IMR-90 (cell line): Measurements from ENCODE around the gene SH3RF1. TPM values are rescaled to one million over a fixed set of nuclear protein-coding genes. Genes with fewer than 3 reads are reported as not detected.

Experiments used
- ATAC-seq: fragments of 200-7000 bp; cut with Tn5 transposase; 2 replicates; pipeline ENCODE4 v1.9.1; 2020; ENCODE audit warnings: low read depth, mild to moderate bottlenecking, moderate library complexity
- BruUV-seq: library from RNA; stranded (reverse); fragments of 400-500 nt; replicated peaks from 2 replicates; lab custom pipeline; 2021; lab: Mats Ljungman, UMichigan
- CTCF ChIA-PET: fragments of 300-600 bp; formaldehyde crosslinking; extraction: SDS; loops from one replicate; lab custom pipeline; 2021; ENCODE audit warnings: antibody characterized with exemption; lab: Yijun Ruan, JAX
- POLR2A ChIA-PET: fragments of 300-600 bp; sonication (Branson Sonifier 250); formaldehyde crosslinking; loops from one replicate; lab custom pipeline; 2022; ENCODE audit warnings: antibody characterized with exemption; ENCODE audit not compliant: unreplicated experiment; lab: Charles Lee
- DNase-seq: peaks from one replicate; pipeline ENCODE4 v3.0.0; 2013
- H2AFZ ChIP-seq: replicated peaks from 2 replicates; pipeline ENCODE3; 2013; ENCODE audit warnings: low read length, mild to moderate bottlenecking; ENCODE audit not compliant: poor library complexity
- H2AK5ac ChIP-seq: 2 replicates; pipeline ENCODE4 v1.6.1; 2013; ENCODE audit warnings: low read depth, low read length, inconsistent platforms
- H2AK9ac ChIP-seq: replicated peaks from 2 replicates; pipeline ENCODE3; 2013; ENCODE audit warnings: mild to moderate bottlenecking, low read depth, low read length, moderate library complexity; ENCODE audit not compliant: poor library complexity
- H2BK120ac ChIP-seq: 2 replicates; pipeline ENCODE4 v1.6.1; 2013; ENCODE audit warnings: low read depth, low read length, inconsistent platforms
- H2BK15ac ChIP-seq: 3 replicates; pipeline ENCODE4 v1.6.1; 2013; ENCODE audit warnings: low read depth, low read length, inconsistent platforms
- H2BK20ac ChIP-seq: 2 replicates; pipeline ENCODE4 v1.6.1; 2013; ENCODE audit warnings: low read depth, mild to moderate bottlenecking, inconsistent platforms, low read length, moderate library complexity
- H2BK5ac ChIP-seq: 2 replicates; pipeline ENCODE4 v1.6.1; 2013; ENCODE audit warnings: mild to moderate bottlenecking, low read depth, low read length, inconsistent platforms; ENCODE audit not compliant: poor library complexity, severe bottlenecking
- H3K14ac ChIP-seq: replicated peaks from 2 replicates; pipeline ENCODE4 v1.6.1; 2013; ENCODE audit warnings: low read depth, low read length, inconsistent platforms
- H3K18ac ChIP-seq: 2 replicates; pipeline ENCODE4 v1.6.1; 2013; ENCODE audit warnings: low read depth, low read length, control low read depth
- H3K23ac ChIP-seq: 2 replicates; pipeline ENCODE4 v1.6.1; 2013; ENCODE audit warnings: low read depth, low read length, inconsistent platforms
- H3K27ac ChIP-seq: 2 replicates; pipeline ENCODE4 v1.5.1; 2013; ENCODE audit warnings: mild to moderate bottlenecking, control low read depth, low read length; ENCODE audit not compliant: insufficient read depth
- H3K27me3 ChIP-seq: 2 replicates; pipeline ENCODE4 v1.6.1; 2013; ENCODE audit warnings: low read length; ENCODE audit not compliant: control insufficient read depth, insufficient read depth
- H3K36me3 ChIP-seq: 2 replicates; pipeline ENCODE4 v1.6.1; 2013; ENCODE audit warnings: low read length, mixed read lengths; ENCODE audit not compliant: control insufficient read depth, insufficient read depth
- H3K4ac ChIP-seq: 2 replicates; pipeline ENCODE4 v1.6.1; 2013; ENCODE audit warnings: low read depth, low read length, inconsistent platforms
- H3K4me1 ChIP-seq: 2 replicates; pipeline ENCODE4 v1.6.1; 2013; ENCODE audit warnings: low read length, mixed read lengths; ENCODE audit not compliant: control insufficient read depth, insufficient read depth
- H3K4me2 ChIP-seq: 2 replicates; pipeline ENCODE4 v1.6.1; 2013; ENCODE audit warnings: low read depth, mild to moderate bottlenecking, control low read depth, low read length, moderate library complexity
- H3K4me3 ChIP-seq: 2 replicates; pipeline ENCODE4 v1.5.1; 2013; ENCODE audit warnings: low read depth, mild to moderate bottlenecking, control low read depth, low read length, moderate library complexity; ENCODE audit not compliant: insufficient read depth
- H3K56ac ChIP-seq: 2 replicates; pipeline ENCODE4 v1.6.1; 2013; ENCODE audit warnings: low read length, inconsistent platforms; ENCODE audit not compliant: insufficient read depth; ENCODE audit errors: extremely low read depth
- H3K79me1 ChIP-seq, 2 experiments: 2 replicates each; pipeline ENCODE4 v1.6.1; 2013; ENCODE audit warnings: low read length in 2 of 2, inconsistent platforms in 1 of 2, low read depth in 1 of 2
- H3K9ac ChIP-seq: 2 replicates; pipeline ENCODE4 v1.6.1; 2013; ENCODE audit warnings: low read depth, low read length, control low read depth
- H3K9me1 ChIP-seq: 2 replicates; pipeline ENCODE4 v1.6.1; 2013; ENCODE audit warnings: low read length, inconsistent platforms; ENCODE audit not compliant: insufficient read depth
- H3K9me3 ChIP-seq: 2 replicates; pipeline ENCODE4 v1.6.1; 2013; ENCODE audit warnings: low read length; ENCODE audit not compliant: control insufficient read depth, insufficient read depth
- H4K20me1 ChIP-seq: 2 replicates; pipeline ENCODE4 v1.6.1; 2013; ENCODE audit warnings: low read length, inconsistent platforms; ENCODE audit not compliant: insufficient read depth
- H4K5ac ChIP-seq: 2 replicates; pipeline ENCODE4 v1.6.1; 2013; ENCODE audit warnings: mild to moderate bottlenecking, low read depth, low read length, control low read depth
- H4K8ac ChIP-seq, 2 experiments: 2 replicates each; pipeline ENCODE4 v1.6.1; 2013; ENCODE audit warnings: low read depth in 2 of 2, low read length in 2 of 2, control low read depth in 1 of 2, inconsistent platforms in 1 of 2
- H4K91ac ChIP-seq: 2 replicates; pipeline ENCODE4 v1.6.1; 2013; ENCODE audit warnings: low read depth, low read length, inconsistent platforms; ENCODE audit not compliant: insufficient read depth
- BHLHE40 ChIP-seq: fragments of 150-350 bp; IDR thresholded peaks from 2 replicates; pipeline ENCODE4 v1.6.1; 2016; ENCODE audit warnings: mild to moderate bottlenecking, low read depth, low read length
- CEBPB ChIP-seq: IDR thresholded peaks from 2 replicates; pipeline ENCODE4 v1.6.1; 2012; ENCODE audit warnings: low read depth, low read length, improper control_type of control experiment
- CHD1 ChIP-seq: IDR thresholded peaks from 2 replicates; pipeline ENCODE4 v1.6.1; 2012; ENCODE audit warnings: low read depth, low read length, improper control_type of control experiment
- CTCF ChIP-seq: conservative IDR thresholded peaks from 2 replicates; pipeline ENCODE4 v1.5.1; 2012; ENCODE audit warnings: mild to moderate bottlenecking, low read depth, low read length, improper control_type of control experiment
- ELK1 ChIP-seq: fragments of 150-350 bp; IDR thresholded peaks from 2 replicates; pipeline ENCODE4 v1.6.1; 2016; ENCODE audit warnings: low read depth, mild to moderate bottlenecking, low read length, moderate library complexity, borderline replicate concordance
- FOS ChIP-seq: fragments of 150-350 bp; IDR thresholded peaks from 2 replicates; pipeline ENCODE4 v1.6.1; 2016; ENCODE audit warnings: low read depth, low read length
- MAFK ChIP-seq: IDR thresholded peaks from 2 replicates; pipeline ENCODE4 v1.6.1; 2012; ENCODE audit warnings: low read depth, low read length, improper control_type of control experiment
- MAZ ChIP-seq: IDR thresholded peaks from 2 replicates; pipeline ENCODE4 v1.6.1; 2012; ENCODE audit warnings: low read depth, mild to moderate bottlenecking, low read length, improper control_type of control experiment, moderate library complexity, borderline replicate concordance
- MXI1 ChIP-seq: IDR thresholded peaks from 2 replicates; pipeline ENCODE4 v1.6.1; 2012; ENCODE audit warnings: low read depth, mild to moderate bottlenecking, low read length, moderate library complexity, borderline replicate concordance
- NFE2L2 ChIP-seq: fragments of 150-350 bp; IDR thresholded peaks from 2 replicates; pipeline ENCODE4 v1.6.1; 2016; ENCODE audit warnings: low read depth, mild to moderate bottlenecking, low read length
- POLR2A ChIP-seq: IDR thresholded peaks from 2 replicates; pipeline ENCODE4 v1.6.1; 2012; ENCODE audit warnings: mild to moderate bottlenecking, low read depth, low read length
- RAD21 ChIP-seq: IDR thresholded peaks from 2 replicates; pipeline ENCODE4 v1.6.1; 2012; ENCODE audit warnings: low read length, improper control_type of control experiment
- RCOR1 ChIP-seq: IDR thresholded peaks from 2 replicates; pipeline ENCODE4 v1.6.1; 2012; ENCODE audit warnings: mild to moderate bottlenecking, low read length, improper control_type of control experiment; ENCODE audit not compliant: insufficient replicate concordance
- RFX5 ChIP-seq: IDR thresholded peaks from 2 replicates; pipeline ENCODE4 v1.8.0; 2012; ENCODE audit warnings: low read depth, mild to moderate bottlenecking, low read length, moderate library complexity
- SMC3 ChIP-seq: fragments of 150-350 bp; IDR thresholded peaks from 2 replicates; pipeline ENCODE4 v1.6.1; 2016; ENCODE audit warnings: low read depth, mild to moderate bottlenecking, antibody characterized with exemption, low read length, moderate library complexity
- USF2 ChIP-seq: fragments of 150-350 bp; IDR thresholded peaks from 2 replicates; pipeline ENCODE4 v1.6.1; 2017; ENCODE audit warnings: mild to moderate bottlenecking, antibody characterized with exemption, low read length, low read depth
- WGBS, 2 experiments: methylation state at CpG; one replicate each; pipeline versions ENCODE4 v1.1.5 to v1.1.7; 2013; ENCODE audit warnings: missing lambda C conversion rate in 2 of 2; ENCODE audit not compliant: insufficient read length in 1 of 2; ENCODE audit errors: extremely low coverage in 2 of 2; 5-methylcytosine and 5-hydroxymethylcytosine counted together
- dilution Hi-C: fragments of 300-500 bp; cut with HindIII; formaldehyde crosslinking; loops from one replicate; pipeline ENCODE4 v1.14.3; 2018; ENCODE audit warnings: low sequenced_read_pairs; ENCODE audit not compliant: unreplicated experiment
- in situ Hi-C: fragments of 300-500 bp; cut with MboI; formaldehyde crosslinking; loops from 3 replicates; pipeline ENCODE4 v1.14.3; 2019; ENCODE audit warnings: low sequenced_read_pairs, inconsistent platforms, mixed read lengths
- intact Hi-C: fragments of 100-400 bp; cut with micrococcal nuclease; formaldehyde crosslinking; loops from 2 replicates; pipeline ENCODE4 v1.10.0; 2022
- polyA plus RNA-seq, 3 experiments: library from polyadenylated mRNA; depleted of rRNA; stranded (reverse); fragments of >200 nt; gene quantifications; 2 replicates each; pipeline ENCODE4 v1.2.3, GENCODE V29; 2012; ENCODE audit warnings: low replicate concordance in 1 of 3
- total RNA-seq: library from RNA; depleted of rRNA; stranded (reverse); fragments of >200 nt; gene quantifications from 2 replicates; pipeline ENCODE4 v1.2.3, GENCODE V29; 2012

Gene SH3RF1
- total and polyA plus RNA-seq, 2 of the 4 experiments (the other 2 are of a cell fraction) = 22.0 to 29.8 TPM

- Histone ChIP-seq H3K27me3 (no peaks in the 10 kb centered on the region), H3K4me1 (peaks cover 17% of the 10 kb centered on the region), H3K27ac (no peak overlapping the region), H4K20me1 (peaks cover 69% of the 10 kb centered on the region; the same call in 1 of the 2 replicates), H3K18ac (peak overlapping the region; percentile 26; the same call in 1 of the 2 replicates), H3K36me3 (no peaks in the 10 kb centered on the region; the same call in 1 of the 2 replicates), H2BK20ac (no peak overlapping the region), H4K91ac (no peak overlapping the region), H3K9me1 (peaks cover 18% of the 10 kb centered on the region), H2BK120ac (no peak overlapping the region), H2AK5ac (no peak overlapping the region; the same call in 1 of the 2 replicates), H3K79me1 (peaks cover 18 to 70% of the 10 kb centered on the region in 2 experiments), H2BK15ac (no peak overlapping the region), H4K5ac (no peak overlapping the region), H3K9ac (no peak overlapping the region), H3K14ac (no peak overlapping the region; the same call in 1 of the 2 replicates), H4K8ac (peak overlapping the region in 1 of 2 experiments; percentile 1; a peak in 1 of 4 replicates), H3K23ac (no peak overlapping the region; the same call in 1 of the 2 replicates), H2AK9ac (no peak overlapping the region), H2BK5ac (no peak overlapping the region), H3K4me3 (no peak overlapping the region), H3K56ac (no peak overlapping the region), H3K4me2 (no peak overlapping the region), H2AFZ (no peak overlapping the region), H3K4ac (no peak overlapping the region), H3K9me3 (no peaks in the 10 kb centered on the region)
- ChIA-PET POLR2A (no interaction called here), CTCF (no interaction called here)
- in situ Hi-C loops = no loop called here
- DNase-seq = no peak
- no peak for ATAC-seq
- dilution Hi-C loops = no loop called here
- WGBS, 2 experiments = no CpG with 5 or more reads among the region's 6 CpGs
- intact Hi-C loops = no loop called here
- BruUV-seq = no TSS peak
- TF ChIP-seq CEBPB (no peak), SMC3 (no peak), USF2 (no peak), RFX5 (no peak), MAZ (no peak), RCOR1 (no peak), FOS (no peak), BHLHE40 (no peak), NFE2L2 (no peak), RAD21 (no peak), MAFK (no peak), POLR2A (no peak), CTCF (no peak), CHD1 (no peak), MXI1 (no peak), ELK1 (no peak)
Measured at GRCh38 chr4:169236078-169236477, 34.7 kb downstream of the SH3RF1 start.
